C4-2B (cell line): Measurements from ENCODE around the gene CDC26.
A peak's percentile ranks its signal among the peaks of the same experiment; 100 is the strongest.
"Not testable (repeated sequence)": the region's sequence is repeated elsewhere in the genome, so short reads cannot be mapped to it uniquely, and the experiment has no call there.

ENCODE experiments used
- H3K27ac ChIP-seq: fragments of 450-650 bp; 2 replicates; pipeline ENCODE4 v1.5.1; 2017
- ZFX ChIP-seq: fragments of 450-650 bp; IDR thresholded peaks from 2 replicates; pipeline ENCODE4 v1.6.1; 2017
- TF ChIP-seq, protein P1 (sequence below): fragments of 450-650 bp; conservative IDR thresholded peaks from 2 replicates; pipeline ENCODE4 v1.5.1; 2017; ENCODE audit warnings: mild to moderate bottlenecking

Gene CDC26

DNA sequence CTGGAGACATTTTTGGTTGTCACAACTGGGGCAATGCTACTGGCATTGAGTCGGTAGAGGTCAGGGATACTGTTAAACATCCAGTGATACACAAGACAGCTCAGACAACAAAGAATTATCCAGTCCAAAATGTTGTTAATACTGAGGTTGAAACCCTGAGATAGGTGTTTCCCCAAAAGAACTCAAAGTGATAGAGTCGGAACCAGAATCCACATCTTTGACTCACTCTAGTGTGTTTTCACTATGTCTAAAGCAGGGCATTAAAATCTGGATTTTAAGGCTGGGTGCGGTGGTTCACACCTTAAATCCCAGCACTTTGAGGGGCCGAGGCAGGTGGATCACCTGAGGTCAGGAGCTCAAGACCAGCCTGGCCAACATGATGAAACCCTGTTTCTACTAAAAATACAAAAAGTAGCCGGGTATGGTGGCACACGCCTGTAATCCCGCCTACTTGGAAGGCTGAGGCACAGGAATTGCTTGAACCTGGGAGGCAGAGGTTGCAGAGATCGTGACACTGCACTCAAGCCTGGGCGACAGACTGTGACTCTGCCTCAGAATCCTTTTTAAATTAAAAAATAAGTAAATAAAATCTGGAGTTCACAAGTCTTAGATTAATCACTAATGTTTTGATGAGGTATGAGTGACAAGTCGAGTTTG is 37.0 kb downstream of the CDC26 start:
- no peak overlapping the region for H3K27ac ChIP-seq
- TF ChIP-seq ZFX, result no peak
- TF ChIP-seq, protein P1, sequence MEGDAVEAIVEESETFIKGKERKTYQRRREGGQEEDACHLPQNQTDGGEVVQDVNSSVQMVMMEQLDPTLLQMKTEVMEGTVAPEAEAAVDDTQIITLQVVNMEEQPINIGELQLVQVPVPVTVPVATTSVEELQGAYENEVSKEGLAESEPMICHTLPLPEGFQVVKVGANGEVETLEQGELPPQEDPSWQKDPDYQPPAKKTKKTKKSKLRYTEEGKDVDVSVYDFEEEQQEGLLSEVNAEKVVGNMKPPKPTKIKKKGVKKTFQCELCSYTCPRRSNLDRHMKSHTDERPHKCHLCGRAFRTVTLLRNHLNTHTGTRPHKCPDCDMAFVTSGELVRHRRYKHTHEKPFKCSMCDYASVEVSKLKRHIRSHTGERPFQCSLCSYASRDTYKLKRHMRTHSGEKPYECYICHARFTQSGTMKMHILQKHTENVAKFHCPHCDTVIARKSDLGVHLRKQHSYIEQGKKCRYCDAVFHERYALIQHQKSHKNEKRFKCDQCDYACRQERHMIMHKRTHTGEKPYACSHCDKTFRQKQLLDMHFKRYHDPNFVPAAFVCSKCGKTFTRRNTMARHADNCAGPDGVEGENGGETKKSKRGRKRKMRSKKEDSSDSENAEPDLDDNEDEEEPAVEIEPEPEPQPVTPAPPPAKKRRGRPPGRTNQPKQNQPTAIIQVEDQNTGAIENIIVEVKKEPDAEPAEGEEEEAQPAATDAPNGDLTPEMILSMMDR, result no peak

DNA sequence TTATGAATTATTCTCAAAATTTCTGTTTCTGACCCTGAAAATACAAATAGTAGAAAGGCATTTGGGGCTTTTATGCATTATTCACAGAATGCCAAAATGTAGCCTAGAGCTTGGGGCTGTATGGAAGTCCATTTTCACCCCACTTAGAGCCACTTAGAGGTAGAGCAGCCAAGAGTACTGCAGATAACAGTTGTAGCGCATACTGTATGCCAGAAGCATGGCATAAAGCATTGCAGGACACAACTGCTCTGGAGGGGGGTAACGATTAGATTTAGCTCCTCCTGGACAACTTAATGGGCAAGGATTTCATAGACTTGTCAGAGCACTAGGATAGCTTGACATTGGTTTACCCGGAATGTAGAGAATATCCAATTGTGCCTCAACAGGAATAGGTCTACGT is 38.3 kb downstream of the CDC26 start:
- TF ChIP-seq ZFX, result no peak
- TF ChIP-seq, protein P1, result no peak
- no peak overlapping the region for H3K27ac ChIP-seq

DNA sequence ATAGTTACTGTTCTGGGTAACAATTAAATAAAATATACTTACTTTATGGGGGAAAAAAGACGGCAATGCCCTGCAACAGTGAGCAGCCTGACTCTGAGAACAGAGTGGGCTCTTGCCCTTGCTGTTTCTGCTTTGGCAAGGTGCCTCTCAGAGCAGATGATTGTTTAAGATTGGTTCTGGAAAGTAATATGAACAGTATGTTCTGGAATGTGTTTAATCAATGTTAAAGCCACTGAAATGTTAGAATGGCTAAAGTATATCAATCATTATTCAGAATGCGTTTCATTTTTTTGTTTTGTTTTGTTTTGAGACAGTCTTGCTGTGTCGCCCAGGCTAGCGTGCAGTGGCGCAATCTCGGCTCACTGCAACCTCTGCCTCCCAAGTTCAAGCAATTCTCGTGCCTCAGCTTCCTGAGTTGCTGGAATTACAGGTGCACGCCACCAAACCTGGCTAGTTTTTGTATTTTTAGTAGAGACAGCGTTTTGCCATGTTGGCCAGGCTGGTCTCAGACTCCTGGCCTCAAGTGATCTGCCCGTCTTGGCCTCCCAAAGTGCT is 39.6 kb downstream of the CDC26 start:
- H3K27ac ChIP-seq, result not testable (repeated sequence)

DNA sequence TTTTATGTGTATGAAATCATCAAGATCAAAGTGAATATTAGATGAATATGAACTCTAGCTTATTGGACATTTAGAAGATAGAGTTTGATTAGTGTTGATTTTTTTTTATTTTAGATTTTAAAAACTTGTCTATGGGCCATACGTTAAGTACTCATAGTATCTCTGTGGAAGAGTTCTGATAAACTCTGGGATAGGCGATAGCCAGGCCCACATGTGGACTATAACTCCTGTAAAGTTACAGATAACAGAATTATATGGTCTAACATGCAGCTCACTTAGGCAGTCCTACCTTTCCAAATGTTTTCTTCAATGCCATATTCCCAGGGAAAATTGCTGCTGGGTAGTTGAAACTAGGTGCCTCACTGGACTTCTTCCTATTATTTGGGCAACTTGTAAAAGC is 43.7 kb downstream of the CDC26 start:
- TF ChIP-seq, protein P1, result no peak
- TF ChIP-seq ZFX, result no peak
- no peak overlapping the region for H3K27ac ChIP-seq

DNA sequence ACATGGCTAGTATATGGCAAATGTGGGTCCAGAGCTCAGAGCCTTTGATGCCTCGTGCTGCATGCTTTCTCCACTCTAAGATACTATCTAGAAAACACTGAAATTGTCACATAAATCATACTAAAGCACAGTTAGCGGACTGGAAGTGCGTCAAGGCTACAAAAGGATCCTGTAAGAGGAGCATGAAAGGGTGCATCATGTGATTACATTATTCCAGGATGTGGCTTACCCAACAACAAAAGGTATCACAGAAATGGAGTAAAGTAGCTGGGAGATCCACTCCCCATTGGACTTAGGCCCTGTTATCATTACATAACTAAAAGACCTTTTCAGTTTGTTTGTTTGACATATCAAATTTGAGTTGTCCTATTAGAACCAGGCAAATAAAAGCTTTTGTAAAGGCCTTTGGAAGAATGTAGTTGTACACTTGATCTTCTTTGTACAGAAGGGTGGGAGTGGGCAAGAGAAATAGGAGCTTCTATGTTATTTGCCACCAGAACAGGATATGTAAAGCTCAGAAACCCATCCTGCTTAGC is 47.2 kb downstream of the CDC26 start:
- TF ChIP-seq, protein P1, result no peak
- TF ChIP-seq ZFX, result no peak
- no peak overlapping the region for H3K27ac ChIP-seq

DNA sequence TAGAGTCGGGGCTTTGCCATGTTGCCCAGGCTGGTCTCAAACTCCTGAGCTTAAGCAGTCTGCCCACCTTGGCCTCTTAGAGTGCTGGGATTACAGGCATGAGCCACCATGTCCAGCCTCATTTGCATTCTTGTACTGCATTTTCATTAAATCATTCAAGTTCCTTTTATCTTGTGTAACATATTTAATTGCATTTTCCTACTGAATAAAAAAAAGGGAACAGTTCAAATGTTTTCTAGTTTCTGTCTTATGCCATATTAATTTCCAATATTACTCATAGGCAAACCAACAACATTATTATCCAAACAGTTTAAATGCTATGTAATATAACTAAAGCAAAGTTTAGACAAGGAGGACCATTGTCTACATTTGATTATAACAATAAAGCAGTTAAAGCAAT is 47.9 kb downstream of the CDC26 start:
- no peak overlapping the region for H3K27ac ChIP-seq
- TF ChIP-seq, protein P1, result no peak
- no peak for TF ChIP-seq ZFX

DNA sequence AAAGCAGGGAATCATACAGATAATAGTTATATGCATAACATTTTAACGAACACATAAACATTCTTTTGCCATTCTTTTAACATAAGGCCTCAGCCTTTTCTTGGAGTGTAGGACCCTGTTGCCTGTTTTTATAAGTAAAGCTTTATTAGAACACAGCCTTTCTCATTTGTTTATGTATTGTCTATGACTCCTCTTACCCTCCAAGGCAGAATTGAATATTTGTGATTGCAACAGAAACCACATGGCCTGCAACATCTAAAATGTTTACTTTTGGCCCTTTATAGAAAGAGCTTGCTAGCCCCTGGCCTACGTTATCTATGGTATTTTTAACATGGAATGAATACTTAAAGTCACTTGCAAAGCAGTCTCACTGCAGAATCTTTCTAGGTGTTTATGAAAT is 51.4 kb downstream of the CDC26 start:
- no peak for TF ChIP-seq ZFX
- TF ChIP-seq, protein P1, result no peak
- no peak overlapping the region for H3K27ac ChIP-seq

DNA sequence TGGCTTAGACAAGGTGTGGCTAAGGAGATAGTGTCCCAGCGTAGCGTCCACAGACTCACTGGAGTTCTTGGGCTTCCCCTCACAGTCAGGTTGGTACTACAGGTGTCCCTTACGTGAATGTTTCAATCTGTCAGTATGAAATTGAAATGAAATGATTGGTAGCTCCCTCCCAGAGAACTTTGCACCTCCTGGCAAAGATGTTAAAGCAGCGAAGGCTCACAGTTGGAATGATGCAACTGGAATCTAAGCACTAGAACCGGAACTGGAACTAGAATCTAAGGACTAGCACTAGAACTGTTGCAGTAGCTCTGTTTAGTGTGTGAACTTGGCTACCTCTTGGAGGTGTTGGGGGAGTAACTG is 52.9 kb downstream of the CDC26 start:
- TF ChIP-seq, protein P1, result no peak
- TF ChIP-seq ZFX, result no peak
- peak overlapping the region; percentile 79 for H3K27ac ChIP-seq
